Measurements from ENCODE around the gene PEMT.
A peak's percentile ranks its signal among the peaks of the same experiment; 100 is the strongest.

PEMT gene

DNA sequence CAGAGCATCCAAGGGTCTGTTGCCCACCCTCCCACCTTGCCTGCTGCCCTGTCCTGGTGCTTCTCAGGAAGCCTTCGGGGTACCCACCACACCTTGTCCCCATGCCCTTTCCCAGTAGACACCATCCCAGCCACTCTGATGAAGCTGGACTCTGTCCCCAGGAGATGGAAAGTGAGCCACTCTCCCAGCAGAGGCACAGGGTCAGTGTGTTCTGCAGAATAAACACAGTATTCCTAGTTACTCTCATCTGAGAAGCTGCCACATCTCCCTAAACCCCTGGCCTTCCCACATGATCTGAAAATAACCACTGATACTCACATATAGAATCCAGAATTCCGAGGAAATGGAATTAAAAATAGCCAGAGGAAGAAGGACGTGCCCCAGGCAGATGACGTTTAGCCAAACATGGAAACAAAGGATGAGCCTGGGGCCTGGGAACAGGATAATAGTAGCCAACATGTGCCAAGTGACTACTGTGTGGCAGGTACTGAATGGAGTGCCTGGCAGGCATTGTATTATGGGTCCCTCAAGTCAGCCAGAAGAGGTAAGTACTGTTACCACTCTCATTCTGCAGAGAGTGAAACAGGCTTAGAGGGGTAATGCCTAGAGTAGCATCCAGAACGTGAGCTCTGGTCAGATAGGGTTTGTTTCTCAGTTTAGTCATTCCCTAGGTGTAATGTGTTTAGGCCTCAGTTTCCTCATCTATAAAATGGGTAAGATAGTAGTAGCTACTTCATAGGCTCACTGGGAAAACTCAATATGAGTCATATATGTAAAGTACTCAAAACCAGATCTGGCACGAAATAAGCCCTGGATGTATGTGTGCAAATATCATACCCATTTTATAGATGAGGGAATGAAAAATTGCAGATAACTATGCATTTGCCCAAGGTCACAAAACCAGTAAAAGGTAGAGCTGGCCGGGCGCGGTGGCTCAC lies 20.8 kb upstream of the PEMT start:
- TF ChIP-seq, protein P1, sequence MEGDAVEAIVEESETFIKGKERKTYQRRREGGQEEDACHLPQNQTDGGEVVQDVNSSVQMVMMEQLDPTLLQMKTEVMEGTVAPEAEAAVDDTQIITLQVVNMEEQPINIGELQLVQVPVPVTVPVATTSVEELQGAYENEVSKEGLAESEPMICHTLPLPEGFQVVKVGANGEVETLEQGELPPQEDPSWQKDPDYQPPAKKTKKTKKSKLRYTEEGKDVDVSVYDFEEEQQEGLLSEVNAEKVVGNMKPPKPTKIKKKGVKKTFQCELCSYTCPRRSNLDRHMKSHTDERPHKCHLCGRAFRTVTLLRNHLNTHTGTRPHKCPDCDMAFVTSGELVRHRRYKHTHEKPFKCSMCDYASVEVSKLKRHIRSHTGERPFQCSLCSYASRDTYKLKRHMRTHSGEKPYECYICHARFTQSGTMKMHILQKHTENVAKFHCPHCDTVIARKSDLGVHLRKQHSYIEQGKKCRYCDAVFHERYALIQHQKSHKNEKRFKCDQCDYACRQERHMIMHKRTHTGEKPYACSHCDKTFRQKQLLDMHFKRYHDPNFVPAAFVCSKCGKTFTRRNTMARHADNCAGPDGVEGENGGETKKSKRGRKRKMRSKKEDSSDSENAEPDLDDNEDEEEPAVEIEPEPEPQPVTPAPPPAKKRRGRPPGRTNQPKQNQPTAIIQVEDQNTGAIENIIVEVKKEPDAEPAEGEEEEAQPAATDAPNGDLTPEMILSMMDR (conservative IDR thresholded peaks at IDR 0.05; ENCODE audit: low read depth, low read length): no peak
- no peak overlapping the region for H3K4me3 ChIP-seq (ENCODE audit: low read depth, low read length)
- DNase-seq (ENCODE audit: low read depth): no peak

DNA sequence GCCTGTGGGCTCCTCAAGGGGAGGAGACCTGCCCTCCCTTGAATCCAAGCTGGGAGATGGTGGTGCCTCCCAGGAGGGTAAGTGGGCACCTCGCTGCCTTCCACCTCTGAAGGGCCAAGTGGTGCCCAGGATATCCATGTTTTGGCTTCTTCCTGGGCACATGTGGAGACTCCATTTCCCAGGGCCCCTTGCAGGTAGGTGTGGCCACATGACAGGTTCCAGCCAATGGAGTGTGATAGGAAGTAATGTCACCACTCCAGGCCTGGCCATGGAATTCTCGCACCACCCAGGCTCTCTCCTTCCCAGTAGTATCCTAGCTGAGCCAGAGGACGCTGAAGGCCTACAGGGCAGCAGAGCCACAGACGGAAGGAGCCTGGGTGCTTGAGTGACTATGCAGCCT lies 17.6 kb upstream of the PEMT start:
- H3K4me3 ChIP-seq (ENCODE audit: low read depth, low read length): no peak overlapping the region
- TF ChIP-seq, protein P1 (conservative IDR thresholded peaks at IDR 0.05; ENCODE audit: low read depth, low read length): no peak
- DNase-seq (ENCODE audit: low read depth): no peak

DNA sequence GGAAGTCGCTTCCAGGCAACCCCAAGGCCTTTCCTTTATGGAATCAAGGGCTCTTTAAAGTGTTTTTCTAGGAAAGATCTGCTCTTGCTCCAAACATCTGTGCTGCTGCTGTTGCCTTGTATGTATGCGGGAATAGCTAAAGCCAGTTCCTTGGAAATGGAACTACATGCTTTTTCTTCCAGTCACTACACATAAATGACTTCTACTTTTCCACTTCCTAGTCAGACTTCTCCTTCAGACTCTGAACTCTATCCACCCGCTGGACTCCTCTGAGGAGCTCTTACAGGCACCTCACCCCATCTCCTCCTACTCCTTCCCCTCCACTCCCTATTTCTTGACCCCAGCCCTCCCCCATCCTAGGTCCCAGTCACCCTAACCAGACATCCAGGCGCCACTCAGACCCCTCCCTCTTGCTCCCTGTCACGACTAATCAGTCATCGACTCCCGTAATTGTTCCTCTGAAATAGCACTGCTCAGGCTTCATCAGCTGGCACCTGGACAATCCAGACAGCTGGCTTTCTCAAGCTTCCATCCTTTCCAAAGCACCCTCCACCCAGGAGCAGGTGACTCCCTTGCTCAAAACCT lies 15.0 kb upstream of the PEMT start:
- DNase-seq (ENCODE audit: low read depth): no peak
- H3K4me3 ChIP-seq (ENCODE audit: low read depth, low read length): no peak overlapping the region
- TF ChIP-seq, protein P1 (conservative IDR thresholded peaks at IDR 0.05; ENCODE audit: low read depth, low read length): no peak

DNA sequence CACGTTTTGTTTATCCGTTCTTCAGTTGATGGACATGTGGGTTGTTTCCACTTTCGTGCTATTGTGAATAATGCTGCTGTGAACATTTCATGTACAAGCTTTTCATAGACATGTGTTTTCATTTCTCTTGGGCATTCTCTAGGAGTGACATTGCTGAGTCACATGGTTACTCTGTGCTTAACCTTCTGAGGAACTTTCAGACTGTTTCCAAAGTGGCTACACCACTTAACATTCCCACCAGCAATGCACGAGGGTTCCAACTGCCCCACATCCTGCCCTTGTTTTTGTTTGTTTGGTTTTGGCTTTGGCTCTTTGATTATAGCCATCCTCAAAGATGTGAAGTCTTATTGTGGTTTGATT lies 14.2 kb upstream of the PEMT start:
- peak; percentile 53 for DNase-seq (ENCODE audit: low read depth)
- TF ChIP-seq, protein P1 (conservative IDR thresholded peaks at IDR 0.05; ENCODE audit: low read depth, low read length): no peak
- no peak overlapping the region for H3K4me3 ChIP-seq (ENCODE audit: low read depth, low read length)

DNA sequence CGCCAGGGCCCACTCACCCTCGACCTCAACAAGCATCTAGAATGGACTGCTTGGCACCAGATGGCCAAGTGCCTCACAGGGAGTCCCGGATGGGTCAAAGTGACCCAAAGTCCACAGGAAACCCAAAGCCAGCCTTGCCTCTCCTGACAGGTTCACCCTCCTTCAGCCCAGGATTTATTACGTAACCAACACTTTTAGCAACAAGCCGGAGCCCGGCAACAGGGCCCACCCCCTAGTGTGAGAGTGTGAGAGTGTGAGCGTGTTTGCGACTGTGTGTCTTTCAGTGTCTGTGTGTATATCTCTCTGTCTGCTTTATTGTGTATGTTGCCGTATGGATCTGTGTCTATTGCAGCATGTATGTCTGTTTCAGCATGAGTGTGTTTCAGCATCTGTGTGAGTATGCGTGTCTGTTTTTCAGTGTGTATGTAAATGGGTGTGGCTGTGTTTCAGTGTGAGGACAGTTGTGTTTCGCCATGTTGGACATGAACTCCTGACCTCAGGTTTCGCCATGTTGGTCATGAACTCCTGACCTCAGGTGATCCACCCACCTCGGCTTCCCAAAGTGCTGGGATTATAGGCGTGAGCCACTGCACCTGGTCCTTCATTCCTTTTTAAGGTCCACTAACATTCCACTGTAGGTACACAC lies 13.7 kb upstream of the PEMT start:
- TF ChIP-seq, protein P1 (conservative IDR thresholded peaks at IDR 0.05; ENCODE audit: low read depth, low read length): no peak
- no peak for DNase-seq (ENCODE audit: low read depth)
- no peak overlapping the region for H3K4me3 ChIP-seq (ENCODE audit: low read depth, low read length)

DNA sequence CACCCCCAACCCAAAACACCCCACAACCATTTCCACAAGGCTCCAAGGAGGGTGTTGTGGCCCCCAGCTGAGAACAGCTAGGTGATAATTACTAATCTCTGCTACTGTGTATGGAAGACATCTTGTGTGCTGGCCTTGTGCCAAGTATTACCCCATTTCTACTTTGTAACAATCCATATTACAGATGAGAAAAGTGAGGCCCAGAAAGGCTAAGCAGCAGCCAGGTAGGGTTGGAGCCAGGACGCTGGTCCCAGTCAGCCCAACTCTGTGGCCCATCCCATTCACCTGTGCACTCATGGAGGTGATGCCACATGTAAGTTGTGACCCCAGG lies 12.4 kb upstream of the PEMT start:
- DNase-seq (ENCODE audit: low read depth): no peak
- TF ChIP-seq, protein P1 (conservative IDR thresholded peaks at IDR 0.05; ENCODE audit: low read depth, low read length): no peak
- H3K4me3 ChIP-seq (ENCODE audit: low read depth, low read length): no peak overlapping the region
